HCT116 (cell line): ENCODE measurements around the gene PTTG1IP. TPM values are rescaled to one million over a fixed set of nuclear protein-coding genes. Genes with fewer than 3 reads are reported as not detected.

Source experiments
- ATAC-seq: fragments of 200-7000 bp; cut with Tn5 transposase; 2 replicates; pipeline ENCODE4 v1.9.1; 2020; ENCODE audit warnings: mild to moderate bottlenecking, moderate library complexity
- BruUV-seq: library from RNA; stranded (reverse); fragments of 400-500 nt; replicated peaks from 2 replicates; lab custom pipeline; 2021; lab: Mats Ljungman, UMichigan
- CTCF ChIA-PET: fragments of 300-600 bp; sonication (Branson Sonifier 250); formaldehyde crosslinking; loops from one replicate; lab custom pipeline; 2021; ENCODE audit warnings: antibody characterized with exemption; lab: Charles Lee
- POLR2A ChIA-PET: fragments of 300-600, 350-600 bp; sonication (Branson Sonifier 250); formaldehyde crosslinking; loops from one replicate; lab custom pipeline; 2021; ENCODE audit warnings: antibody characterized with exemption; lab: Charles Lee
- RAD21 ChIA-PET, 2 experiments: fragments of 300-600 bp; sonication (Branson Sonifier 250); formaldehyde crosslinking; loops; one replicate each; lab custom pipeline; 2023; ENCODE audit warnings: low total read pairs in 2 of 2; ENCODE audit not compliant: uncharacterized antibody in 2 of 2, unreplicated experiment in 2 of 2, low non-redundant PET in 1 of 2; lab: Charles Lee
- DNase-seq: peaks from one replicate; pipeline ENCODE4 v3.0.0-alpha.2; 2010; ENCODE audit warnings: low read depth, low spot score
- H2AFZ ChIP-seq: fragments of 200-600 bp; shearing (Covaris generic), sonication (generic); 2 replicates; pipeline ENCODE4 v1.6.1; 2017; ENCODE audit warnings: low read depth, mixed run types, mixed read lengths, antibody characterized with exemption, low read length; ENCODE audit not compliant: poor library complexity, severe bottlenecking
- H3K27ac ChIP-seq: 2 replicates; pipeline ENCODE4 v1.5.1; 2012; ENCODE audit warnings: low read depth, low read length
- H3K27me3 ChIP-seq: fragments of 200-600 bp; sonication (generic); 2 replicates; pipeline ENCODE4 v1.6.1; 2016; ENCODE audit warnings: mixed run types, low read length, mixed read lengths; ENCODE audit not compliant: insufficient read depth
- H3K36me3 ChIP-seq, 2 experiments: fragments of 200-500 bp in 1 of 2; fragments of 200-600 bp in 1 of 2; sonication (Bioruptor generic) in 1 of 2; sonication (generic) in 1 of 2; 2 replicates each; pipeline versions ENCODE4 v1.5.1 to v1.6.1; 2014 to 2016; ENCODE audit warnings: low read length in 2 of 2, inconsistent platforms in 1 of 2, mixed read lengths in 1 of 2, mixed run types in 1 of 2; ENCODE audit not compliant: insufficient read depth in 2 of 2, control insufficient read depth in 1 of 2
- H3K4me1 ChIP-seq, 2 experiments: fragments of 200-600 bp in 1 of 2; sonication (generic) in 1 of 2; 2 replicates each; pipeline versions ENCODE4 v1.5.1 to v1.6.1; 2012 to 2017; ENCODE audit warnings: low read length in 2 of 2, inconsistent platforms in 1 of 2, mild to moderate bottlenecking in 1 of 2, mixed read lengths in 1 of 2, mixed run types in 1 of 2, moderate library complexity in 1 of 2; ENCODE audit not compliant: insufficient read depth in 2 of 2, control insufficient read depth in 1 of 2
- H3K4me2 ChIP-seq: fragments of 200-600 bp; sonication (generic); 2 replicates; pipeline ENCODE4 v1.6.1; 2017; ENCODE audit warnings: mixed run types, low read length, mixed read lengths
- H3K4me3 ChIP-seq, 2 experiments: fragments of 200-600 bp in 1 of 2; sonication (generic) in 1 of 2; replicated peaks in 1 of 2; 2 replicates each; pipeline ENCODE4 v1.5.1; 2011 to 2016; ENCODE audit warnings: low read length in 2 of 2, control low read depth in 1 of 2, low read depth in 1 of 2, mild to moderate bottlenecking in 1 of 2, mixed read lengths in 1 of 2, mixed run types in 1 of 2
- H3K79me2 ChIP-seq: fragments of 200-600 bp; sonication (generic); 2 replicates; pipeline ENCODE4 v1.6.1; 2017; ENCODE audit warnings: mild to moderate bottlenecking, mixed run types, low read length, moderate library complexity, mixed read lengths; ENCODE audit not compliant: insufficient read depth
- H3K9ac ChIP-seq: fragments of 200-600 bp; sonication (generic); 2 replicates; pipeline ENCODE4 v1.6.1; 2016; ENCODE audit warnings: low read length, mixed read lengths
- H3K9me2 ChIP-seq: fragments of 200-600 bp; sonication (generic), shearing (Covaris generic); 2 replicates; pipeline ENCODE4 v1.6.1; 2017; ENCODE audit warnings: mixed run types, mild to moderate bottlenecking, moderate library complexity; ENCODE audit not compliant: insufficient read depth
- H3K9me3 ChIP-seq, 2 experiments: fragments of 200-500 bp in 1 of 2; fragments of 200-600 bp in 1 of 2; sonication (Bioruptor generic) in 1 of 2; sonication (generic) in 1 of 2; 2 replicates each; pipeline ENCODE4 v1.6.1; 2014 to 2017; ENCODE audit warnings: low read length in 2 of 2, mixed read lengths in 2 of 2, inconsistent platforms in 1 of 2, low read depth in 1 of 2, mild to moderate bottlenecking in 1 of 2, mixed run types in 1 of 2, moderate library complexity in 1 of 2; ENCODE audit not compliant: control insufficient read depth in 1 of 2, insufficient read depth in 1 of 2
- H4K20me1 ChIP-seq: fragments of 200-600 bp; sonication (generic), shearing (Covaris generic); 2 replicates; pipeline ENCODE4 v1.6.1; 2017; ENCODE audit warnings: mixed run types, mild to moderate bottlenecking, moderate library complexity; ENCODE audit not compliant: insufficient read depth
- CBX3 ChIP-seq: IDR thresholded peaks from 2 replicates; pipeline ENCODE4 v1.6.1; 2012; ENCODE audit warnings: low read depth
- CTCF ChIP-seq, 3 experiments: fragments of 200-600 bp in 1 of 3; sonication (generic) in 1 of 3; IDR thresholded peaks in 2 of 3; conservative IDR thresholded peaks in 1 of 3; 2 replicates each; pipeline ENCODE4 v1.5.1; 2012 to 2017; ENCODE audit warnings: low read depth in 2 of 3, low read length in 2 of 3, antibody characterized with exemption in 1 of 3, borderline replicate concordance in 1 of 3, control low read depth in 1 of 3, mild to moderate bottlenecking in 1 of 3, mixed read lengths in 1 of 3, mixed run types in 1 of 3, moderate library complexity in 1 of 3; ENCODE audit not compliant: insufficient read depth in 1 of 3
- ELF1 ChIP-seq: IDR thresholded peaks from 2 replicates; pipeline ENCODE4 v1.6.1; 2012; ENCODE audit warnings: low read depth, borderline replicate concordance
- EZH2 ChIP-seq: fragments of 200-600 bp; sonication (generic); IDR thresholded peaks from 2 replicates; pipeline ENCODE4 v1.6.1; 2017; ENCODE audit warnings: antibody characterized with exemption, mixed run types
- EZH2phosphoT487 ChIP-seq: fragments of 200-600 bp; IDR thresholded peaks from 2 replicates; pipeline ENCODE4 v1.6.1; 2018; ENCODE audit warnings: antibody characterized with exemption, borderline replicate concordance
- FOSL1 ChIP-seq: IDR thresholded peaks from 2 replicates; pipeline ENCODE4 v1.6.1; 2012; ENCODE audit warnings: low read depth
- JUND ChIP-seq: IDR thresholded peaks from 2 replicates; pipeline ENCODE4 v1.6.1; 2012
- MAX ChIP-seq: IDR thresholded peaks from 2 replicates; pipeline ENCODE4 v1.6.1; 2012
- POLR2AphosphoS5 ChIP-seq: IDR thresholded peaks from 2 replicates; pipeline ENCODE4 v1.6.1; 2011; ENCODE audit warnings: mild to moderate bottlenecking, low read depth, low read length, moderate library complexity
- RAD21 ChIP-seq: IDR thresholded peaks from 2 replicates; pipeline ENCODE4 v1.6.1; 2012; ENCODE audit warnings: low read depth, mild to moderate bottlenecking
- REST ChIP-seq: IDR thresholded peaks from 2 replicates; pipeline ENCODE4 v1.6.1; 2012; ENCODE audit warnings: low read depth
- SIN3A ChIP-seq: IDR thresholded peaks from 2 replicates; pipeline ENCODE4 v1.6.1; 2012; ENCODE audit warnings: low read depth
- SRF ChIP-seq: IDR thresholded peaks from 2 replicates; pipeline ENCODE4 v1.6.1; 2012; ENCODE audit warnings: low read depth
- TCF7L2 ChIP-seq: IDR thresholded peaks from 2 replicates; pipeline ENCODE4 v1.7.0; 2011; ENCODE audit warnings: borderline replicate concordance, inconsistent platforms; ENCODE audit not compliant: insufficient read depth, insufficient read length; ENCODE audit errors: extremely low read depth
- YY1 ChIP-seq: IDR thresholded peaks from 2 replicates; pipeline ENCODE4 v1.6.1; 2011; ENCODE audit warnings: low read length, low read depth, moderate library complexity, mild to moderate bottlenecking; ENCODE audit not compliant: insufficient replicate concordance; ENCODE audit errors: extremely low read depth
- ZNF274 ChIP-seq: fragments of 200-500 bp; sonication (Bioruptor generic); IDR thresholded peaks from 2 replicates; pipeline ENCODE4 v1.6.1; 2014; ENCODE audit warnings: mild to moderate bottlenecking, low read depth, low read length, inconsistent platforms
- intact Hi-C: fragments of 100-400 bp; cut with micrococcal nuclease; formaldehyde crosslinking; loops from 2 replicates; pipeline ENCODE4 v1.10.0; 2022
- total RNA-seq: library from RNA; stranded (reverse); gene quantifications from one replicate; pipeline ENCODE4 v1.2.1, GENCODE V29; 2021; ENCODE audit not compliant: unreplicated experiment

PTTG1IP gene
- total RNA-seq, 1 experiment from 2014 or later, result 83.4 TPM

- ATAC-seq (no peak), DNase-seq (no peak)
- no peaks in the 10 kb centered on the region for H3K79me2 ChIP-seq
- no TSS peak for BruUV-seq
- no peak overlapping the region for H3K4me3 ChIP-seq
- H3K4me1 ChIP-seq, result no peaks in the 10 kb centered on the region
- no peaks in the 10 kb centered on the region for H3K36me3 ChIP-seq
- no peak overlapping the region for H2AFZ ChIP-seq
- no peaks in the 10 kb centered on the region for H3K9me2 ChIP-seq
- H3K4me2 ChIP-seq, result no peak overlapping the region
- no peak overlapping the region for H3K27ac ChIP-seq
- no peaks in the 10 kb centered on the region for H4K20me1 ChIP-seq
- RAD21 ChIA-PET, result no interaction called here
- H3K9me3 ChIP-seq, result no peaks in the 10 kb centered on the region
- H3K27me3 ChIP-seq, result no peaks in the 10 kb centered on the region
- POLR2A ChIA-PET, result no interaction called here
- no peak overlapping the region for H3K9ac ChIP-seq
- TF ChIP-seq MAX (no peak), SIN3A (no peak), SRF (no peak), CBX3 (no peak), JUND (no peak), POLR2AphosphoS5 (no peak), EZH2phosphoT487 (no peak), CTCF (IDR thresholded peaks at IDR 0.05 in 2 of 3, conservative IDR thresholded peaks at IDR 0.05 in 1 of 3; ENCODE audit: borderline replicate concordance in 1 of 3, insufficient read depth in 1 of 3, low read depth in 2 of 3, low read length in 2 of 3) (no peak), TCF7L2 (no peak), EZH2 (no peak), ZNF274 (no peak), ELF1 (no peak), RAD21 (no peak), FOSL1 (no peak), YY1 (no peak), REST (no peak)
- intact Hi-C loops, result loop anchor here (5.0 kb wide), 1 partner anchor 36 kb away; no protein-coding TSS in a partner anchor
- CTCF ChIA-PET, result interaction anchor here (0.7 to 2.3 kb wide), 5 partner anchors 58 to 249 kb away, joined by 3 to 22 read pairs (median 6); no protein-coding TSS in a partner anchor
Observed at GRCh38 chr21:44891631-44892031, 18.1 kb upstream of the PTTG1IP start.
